GM21390 (cell line): ENCODE results near the gene IRAK1BP1.
A peak's percentile ranks its signal among the peaks of the same experiment; 100 is the strongest.
"Not testable (repeated sequence)": the region's sequence is repeated elsewhere in the genome, so short reads cannot be mapped to it uniquely, and the experiment has no call there.

Experiments used
- ATAC-seq: cut with Tn5 transposase; IDR thresholded peaks from one replicate; pipeline ENCODE4 v1.9.1; 2021; ENCODE audit not compliant: unreplicated experiment

Gene IRAK1BP1

DNA sequence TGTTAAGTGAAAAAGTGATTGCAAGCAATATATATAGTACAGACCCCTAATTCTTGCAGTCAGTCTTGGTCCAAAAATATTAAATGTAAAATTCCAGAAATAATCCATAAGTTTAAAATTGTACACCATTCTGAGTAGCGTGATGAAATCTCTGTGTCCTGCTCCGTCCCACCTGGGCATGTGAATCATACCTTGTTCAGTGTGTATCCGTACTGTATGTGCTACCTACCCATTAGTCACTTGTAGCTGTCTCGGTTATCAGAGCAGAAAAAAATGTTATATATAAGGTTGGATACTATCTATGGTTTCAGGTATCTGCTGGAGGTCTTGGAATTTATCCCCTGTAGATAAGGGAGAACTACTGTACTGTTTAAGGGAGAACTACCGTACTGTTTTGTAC lies 16.3 kb downstream of the IRAK1BP1 start:
- no peak for ATAC-seq

DNA sequence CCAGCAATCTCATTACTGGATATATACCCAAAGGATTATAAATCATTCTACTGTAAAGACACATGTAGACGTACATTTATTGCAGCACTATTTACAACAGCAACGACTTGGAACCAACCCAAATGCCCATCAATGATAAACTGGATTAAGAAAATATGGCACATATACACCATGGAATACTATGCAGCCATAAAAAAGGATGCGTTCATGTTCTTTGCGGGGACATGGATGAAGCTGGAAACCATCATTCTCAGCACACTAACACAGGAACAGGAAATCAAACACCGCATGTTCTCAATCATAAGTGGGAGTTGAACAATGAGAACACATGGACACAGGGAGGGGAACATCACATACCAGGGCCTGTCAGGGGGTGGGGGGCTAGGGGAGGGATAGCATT lies 22.6 kb downstream of the IRAK1BP1 start:
- not testable (repeated sequence) for ATAC-seq

DNA sequence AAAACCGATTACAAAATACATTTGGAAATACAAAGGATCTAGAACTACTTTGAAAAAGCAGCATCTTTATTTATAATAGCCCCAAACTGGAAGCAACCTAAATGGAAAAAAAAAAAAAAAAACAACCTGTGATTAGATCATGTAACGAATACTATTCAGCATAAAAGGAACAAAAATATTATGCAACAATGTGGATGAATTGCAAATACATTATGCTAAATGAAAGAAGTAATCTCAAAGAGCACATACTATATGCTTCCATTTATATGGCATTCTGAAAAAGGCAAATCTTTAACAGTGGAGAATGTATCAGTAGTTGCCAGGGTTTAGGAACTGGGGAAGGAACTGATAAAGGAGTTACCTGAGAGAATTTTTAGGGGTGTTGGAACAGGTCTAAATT lies 28.9 kb downstream of the IRAK1BP1 start:
- no peak for ATAC-seq

DNA sequence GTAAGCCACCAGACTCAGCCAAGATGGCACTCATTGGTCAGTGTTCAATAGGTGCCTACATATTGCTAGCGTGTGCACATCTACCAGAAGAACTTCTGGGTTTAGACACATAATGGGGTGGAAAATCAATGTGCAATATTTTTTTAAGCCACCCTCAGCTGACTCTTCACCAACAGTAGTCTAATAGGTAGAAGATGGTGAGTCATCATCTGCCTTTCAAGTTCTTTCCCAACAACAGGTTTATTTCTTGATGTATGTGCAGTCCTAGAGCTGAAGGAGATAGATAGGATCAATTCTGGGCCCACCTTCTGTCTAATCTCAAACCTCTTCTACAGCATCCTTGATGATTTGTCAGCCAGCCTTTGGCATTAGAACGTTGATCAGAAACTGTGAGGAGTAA lies 41.3 kb downstream of the IRAK1BP1 start:
- ATAC-seq = no peak

DNA sequence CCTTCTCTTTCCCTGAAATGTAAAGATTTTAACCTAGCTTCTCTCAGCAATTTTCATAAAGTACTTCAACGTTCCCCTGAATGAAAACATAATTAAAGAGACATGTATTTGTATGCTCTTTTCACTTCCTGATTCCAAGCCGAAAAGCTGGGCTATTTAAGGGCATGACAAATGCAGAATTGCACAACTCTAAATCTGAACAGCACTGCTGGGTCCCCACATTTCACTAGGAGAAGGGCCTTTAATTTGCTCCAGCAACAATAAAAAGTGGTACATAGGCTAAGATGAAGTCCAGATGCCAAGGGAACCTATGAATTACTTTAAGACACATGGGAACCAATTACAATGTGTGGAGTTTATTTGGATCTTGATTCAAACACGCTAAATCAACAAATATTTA lies 42.0 kb downstream of the IRAK1BP1 start:
- ATAC-seq = no peak

DNA sequence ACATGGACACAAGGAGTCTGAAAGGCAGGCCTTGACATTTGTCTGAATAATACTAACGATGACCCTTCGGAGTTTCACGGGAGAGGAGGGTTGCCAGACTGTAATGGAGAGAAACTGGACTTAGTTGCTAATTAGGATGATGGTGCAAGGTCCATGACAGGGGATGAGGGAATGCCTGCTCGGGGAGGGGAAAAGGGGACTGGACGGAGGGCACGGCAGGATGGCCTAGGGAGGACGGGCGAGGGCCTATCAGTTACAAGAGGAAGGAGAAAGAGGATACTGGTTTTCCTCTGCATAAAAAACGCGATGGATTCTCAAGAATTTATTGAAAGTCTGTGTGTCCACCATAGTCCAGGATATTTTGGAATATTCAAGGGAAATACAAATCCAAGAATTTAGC lies 42.7 kb downstream of the IRAK1BP1 start:
- ATAC-seq = no peak

DNA sequence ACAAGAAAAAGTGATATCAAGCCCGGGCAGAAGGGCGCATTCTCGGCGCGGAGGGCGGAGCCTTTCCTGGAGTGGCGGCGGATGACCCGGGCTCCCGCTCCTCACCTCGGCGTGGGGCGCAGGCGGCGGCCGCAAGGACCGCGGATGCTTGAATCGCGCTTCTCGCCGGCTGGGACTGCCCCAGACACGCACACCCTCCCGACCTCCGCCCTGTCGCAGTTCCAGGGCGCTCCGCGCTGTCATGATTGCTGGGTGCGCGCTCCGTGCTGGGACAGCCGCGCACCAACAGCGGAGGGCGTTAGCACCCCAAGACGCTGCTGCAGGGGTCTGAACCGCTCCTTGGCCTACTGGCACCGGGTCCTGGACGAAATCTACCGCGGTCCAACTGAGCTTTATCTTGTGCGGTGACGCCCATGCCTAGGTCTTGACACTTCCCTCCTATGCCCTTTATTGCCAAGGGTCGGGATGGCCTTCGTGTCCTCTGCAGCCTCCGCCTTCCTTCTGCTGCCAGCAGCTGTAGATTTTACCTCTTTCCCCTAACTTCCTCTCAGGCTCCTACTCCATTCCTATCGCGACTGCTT lies 43.3 kb downstream of the IRAK1BP1 start:
- ATAC-seq = peak; percentile 57

DNA sequence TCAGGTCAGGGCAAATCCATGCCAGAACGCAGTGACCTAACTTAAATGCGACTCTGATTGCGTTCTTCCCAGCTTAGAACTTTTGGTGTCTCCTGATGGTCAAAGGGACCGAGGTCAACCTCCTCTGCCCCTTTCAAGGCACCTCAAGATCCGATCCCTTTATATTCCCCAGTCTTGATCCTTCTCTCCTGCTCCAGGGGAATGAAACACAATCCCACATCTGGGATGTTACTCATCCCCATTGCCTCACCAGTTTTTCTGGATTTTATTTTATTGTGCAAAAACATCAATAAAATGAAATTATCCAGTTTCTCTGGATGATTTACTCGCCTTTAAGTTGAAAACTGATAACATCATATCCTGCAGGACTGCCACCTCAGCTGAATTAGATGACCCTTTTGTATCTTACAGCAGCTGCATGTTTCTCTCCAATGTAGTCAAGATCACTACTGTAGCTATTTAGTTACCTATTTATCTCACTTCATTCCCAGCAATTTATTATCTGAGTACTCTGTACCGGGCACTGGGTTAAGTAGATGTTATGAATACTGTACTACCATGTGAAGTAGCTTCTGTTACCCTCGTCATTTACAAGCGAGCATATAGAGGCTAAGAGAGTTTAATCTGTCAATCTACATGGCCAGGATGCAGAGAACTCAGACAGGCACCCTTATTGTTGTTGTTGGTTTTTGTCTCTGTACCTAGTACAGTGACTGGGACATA lies 44.0 kb downstream of the IRAK1BP1 start:
- ATAC-seq = no peak

DNA sequence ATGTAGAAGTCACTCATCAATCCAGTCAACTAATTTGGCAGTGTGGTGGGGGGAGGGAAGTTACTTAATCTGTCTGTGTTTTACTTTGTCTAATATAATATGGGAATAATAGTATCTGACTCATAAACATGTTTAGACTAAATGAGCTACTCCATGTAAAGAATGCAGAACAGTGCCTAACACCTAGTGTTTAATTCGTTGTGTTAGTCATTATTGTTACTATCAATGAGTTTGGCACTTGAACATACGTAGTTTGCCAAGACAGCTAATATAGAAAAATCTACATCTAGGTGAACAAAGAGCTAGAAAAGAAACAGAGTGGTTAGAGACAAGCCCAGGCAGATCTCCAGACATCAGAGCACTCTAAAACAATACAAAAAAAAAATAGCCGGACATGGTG lies 49.1 kb downstream of the IRAK1BP1 start:
- ATAC-seq = no peak

DNA sequence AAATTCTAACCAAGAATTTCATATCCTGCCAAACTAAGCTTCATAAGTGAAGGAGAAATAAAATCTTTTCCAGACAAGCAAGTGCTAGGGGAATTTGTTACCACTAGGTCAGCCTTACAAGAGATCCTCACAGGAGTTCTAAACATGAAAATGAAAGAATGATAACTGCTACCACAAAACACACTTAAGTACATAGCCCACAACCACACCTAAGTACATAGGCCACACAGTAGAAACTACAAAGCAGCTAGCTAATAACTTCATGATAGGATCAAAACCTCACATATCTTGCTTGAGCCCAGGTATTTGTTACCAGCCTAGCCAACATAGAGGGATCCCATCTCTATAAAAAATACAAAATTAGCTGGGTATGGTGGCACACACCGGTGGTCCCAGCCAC lies 50.4 kb downstream of the IRAK1BP1 start:
- no peak for ATAC-seq

DNA sequence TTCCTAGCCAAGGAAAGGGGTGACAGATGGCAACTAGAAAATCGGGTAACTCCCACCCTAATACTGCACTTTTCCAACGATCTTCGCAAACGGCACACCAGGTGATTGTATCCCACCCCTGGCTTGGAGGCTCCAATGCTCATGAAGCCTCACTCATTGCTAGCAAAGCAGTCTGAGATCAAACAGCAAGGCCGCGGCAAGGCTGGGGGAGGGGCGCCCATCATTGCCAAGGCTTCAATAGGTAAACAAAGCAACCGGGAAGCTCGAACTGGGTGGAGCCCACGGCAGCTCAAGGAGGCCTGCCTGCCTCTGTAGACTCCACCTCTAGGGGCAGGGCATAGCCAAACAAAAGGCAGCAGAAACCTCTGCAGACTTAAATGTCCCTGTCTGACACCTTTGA lies 53.8 kb downstream of the IRAK1BP1 start:
- not testable (repeated sequence) for ATAC-seq

DNA sequence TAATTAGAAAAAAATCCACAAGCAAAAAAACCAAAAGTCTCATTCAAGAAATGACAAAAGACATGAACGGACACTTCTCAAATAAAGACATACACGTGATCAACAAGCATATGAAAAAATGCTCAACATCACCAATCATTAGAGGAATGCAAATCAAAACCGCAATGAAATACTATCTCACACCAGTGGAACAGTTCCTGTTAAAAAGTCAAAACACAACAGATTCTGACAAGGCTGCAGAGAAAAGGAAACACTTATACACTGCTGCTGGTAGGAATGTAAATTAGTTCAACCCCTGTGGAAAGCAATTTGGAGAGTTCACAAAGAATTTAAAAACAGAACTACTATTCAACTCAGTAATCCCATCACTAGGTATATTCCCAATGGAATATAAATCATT lies 58.0 kb downstream of the IRAK1BP1 start:
- no peak for ATAC-seq

DNA sequence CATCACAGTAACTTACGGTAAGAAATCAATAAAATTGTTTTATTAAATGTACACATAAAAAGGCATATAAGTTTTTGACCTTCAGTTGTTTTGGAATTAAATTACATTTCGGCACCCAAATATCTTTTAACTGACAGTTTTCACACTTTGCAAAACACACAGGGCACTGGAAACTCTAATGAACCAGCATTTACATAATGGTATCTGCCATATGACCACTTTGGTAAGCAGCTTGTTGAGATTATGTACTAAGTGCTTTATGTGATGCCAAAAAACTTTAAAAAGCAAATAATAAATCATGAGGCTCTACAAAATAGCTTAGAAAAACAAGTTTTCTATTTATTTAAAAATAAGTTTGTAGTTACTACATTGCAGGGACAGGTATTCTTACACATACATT lies 68.2 kb downstream of the IRAK1BP1 start:
- no peak for ATAC-seq

DNA sequence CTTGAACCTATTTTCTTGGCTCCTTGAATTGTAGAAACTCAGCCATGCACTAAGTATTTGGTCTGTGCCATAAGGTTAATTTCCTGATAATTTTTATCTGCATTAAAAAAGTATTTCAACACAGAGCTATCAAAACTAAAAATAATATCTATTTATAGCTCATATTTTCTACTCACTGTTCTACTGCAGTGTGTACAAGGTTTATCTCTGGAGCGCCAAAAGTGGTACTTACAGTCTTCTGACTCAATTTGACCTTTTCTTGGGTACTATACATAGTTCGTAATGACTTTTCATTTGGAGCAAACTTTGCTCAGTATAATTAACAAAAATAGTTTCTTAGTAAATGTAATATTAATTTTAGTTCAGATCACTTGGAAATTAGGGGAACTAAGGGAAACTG lies 69.2 kb downstream of the IRAK1BP1 start:
- ATAC-seq = no peak

DNA sequence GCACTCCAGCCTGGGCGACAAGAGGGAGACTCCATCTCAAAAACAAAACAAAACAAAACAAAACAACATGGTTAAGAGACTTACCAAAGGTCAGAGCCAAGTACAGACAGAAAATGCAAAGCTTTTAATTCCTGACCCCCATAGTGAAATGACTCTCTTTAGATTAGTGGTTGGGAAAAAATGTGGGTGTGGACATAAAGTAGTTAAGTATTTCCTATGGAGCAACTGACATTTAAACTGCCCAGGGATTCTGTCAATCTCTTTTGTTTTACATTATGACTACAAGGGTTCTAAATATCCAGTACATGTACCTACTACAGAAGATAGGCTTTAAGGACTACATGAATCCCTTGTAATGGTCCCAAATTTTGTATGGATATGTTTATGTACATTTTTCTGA lies 75.1 kb downstream of the IRAK1BP1 start:
- no peak for ATAC-seq

DNA sequence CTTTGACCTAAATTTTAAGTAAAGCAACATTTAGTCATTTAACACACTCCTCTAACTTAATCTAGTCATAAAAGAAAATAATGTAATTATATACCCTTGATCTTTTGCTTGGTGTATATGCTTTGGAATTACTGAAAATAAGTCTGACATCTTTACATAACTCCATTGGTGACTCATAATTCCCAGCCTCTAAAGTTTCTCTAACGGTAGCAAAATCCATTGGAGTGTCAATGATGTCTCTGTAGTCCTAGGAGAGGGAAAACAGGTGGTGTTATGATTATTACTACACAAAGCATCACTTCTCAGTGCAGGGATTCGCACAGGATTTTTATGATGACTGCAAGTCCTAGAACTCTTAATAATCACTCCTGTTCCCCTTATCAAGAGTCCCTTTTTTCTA lies 80.2 kb downstream of the IRAK1BP1 start:
- no peak for ATAC-seq

DNA sequence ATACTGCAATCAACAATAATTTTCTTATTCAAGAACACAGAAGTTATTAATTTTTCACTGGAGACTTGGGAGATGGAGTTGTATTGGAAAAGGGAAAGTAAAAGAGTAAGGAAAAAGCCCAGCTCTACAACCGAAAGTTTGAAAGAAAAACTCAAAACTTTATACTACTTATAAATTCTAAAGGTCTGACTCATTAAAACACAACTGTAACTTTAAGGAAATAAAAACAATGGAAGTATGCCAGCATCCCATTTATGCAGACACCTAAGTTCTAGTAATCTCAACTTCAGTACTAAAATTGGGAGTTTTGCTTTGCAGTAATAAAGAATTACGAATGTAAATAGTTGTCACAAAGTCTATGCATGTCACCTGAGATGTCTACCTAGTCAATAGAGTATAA lies 80.6 kb downstream of the IRAK1BP1 start:
- ATAC-seq = no peak

DNA sequence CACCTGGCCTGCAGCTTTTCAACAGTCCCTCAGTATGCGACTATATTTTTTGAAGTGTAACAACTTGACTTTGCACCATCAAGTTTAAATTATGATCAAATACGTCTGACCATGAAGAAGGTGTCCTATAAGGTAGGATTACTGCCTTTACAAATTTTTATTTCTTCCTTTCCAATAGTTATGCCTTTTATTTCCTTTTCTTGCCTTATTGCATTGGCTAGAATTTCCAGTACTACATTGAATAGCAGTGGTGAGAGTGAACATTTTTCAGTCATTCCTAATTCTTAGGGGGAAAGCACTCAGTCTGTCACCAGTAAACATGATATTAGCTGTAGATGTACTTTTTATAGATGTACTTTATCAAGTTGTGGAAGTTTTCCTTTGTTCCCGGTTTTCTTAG lies 81.4 kb downstream of the IRAK1BP1 start:
- no peak for ATAC-seq

DNA sequence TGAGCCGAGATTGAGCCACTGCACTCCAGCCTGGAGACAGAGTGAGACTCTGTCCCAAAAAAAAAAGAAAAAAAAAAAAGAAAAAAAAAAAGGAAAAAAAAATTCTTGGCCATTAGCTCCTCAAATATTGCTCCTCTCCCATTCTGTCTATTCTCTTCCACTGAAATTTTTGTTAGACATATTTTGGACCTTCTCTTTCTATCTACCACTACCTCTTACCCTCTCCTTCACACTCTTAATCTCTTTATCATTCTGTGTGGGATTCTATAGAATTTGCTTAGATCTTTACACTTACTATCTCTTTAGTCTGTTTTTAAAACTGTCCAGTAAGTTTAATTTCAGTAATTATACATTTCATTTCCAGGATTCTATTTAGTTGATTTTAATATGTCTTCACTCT lies 85.0 kb downstream of the IRAK1BP1 start:
- ATAC-seq = no peak
